Stomach (tissue), 9 donors: ENCODE results near the gene WDR17. TPM values are rescaled to one million over a fixed set of nuclear protein-coding genes. Genes with fewer than 3 reads are reported as not detected.
"Not testable (repeated sequence)": the region's sequence is repeated elsewhere in the genome, so short reads cannot be mapped to it uniquely, and the experiment has no call there.

Experiments used
- DNase-seq, 2 donors: peaks; one replicate each; pipeline versions ENCODE4 v3.0.0 to v3.0.0-alpha.2; 2013 to 2019
- H3K27ac ChIP-seq, 5 donors: fragments of 200-600 bp in 4 of 5; sonication (generic) in 4 of 5; one replicate each; pipeline ENCODE4 v1.5.1; 2013 to 2019; ENCODE audit warnings: mild to moderate bottlenecking in 1 of 5, moderate library complexity in 1 of 5
- H3K27me3 ChIP-seq, 3 donors: fragments of 200-600 bp; sonication (generic); one replicate each; pipeline ENCODE4 v1.5.1; 2017 to 2019; ENCODE audit warnings: mixed run types in 1 of 3
- H3K36me3 ChIP-seq, 4 donors: fragments of 200-600 bp; sonication (generic); 1 replicate in 3 of 4; 2 replicates in 1 of 4; pipeline ENCODE4 v1.5.1; 2016 to 2019
- H3K4me1 ChIP-seq, 4 donors: fragments of 200-600 bp; sonication (generic); one replicate each; pipeline ENCODE4 v1.5.1; 2016 to 2019
- H3K4me3 ChIP-seq, 4 donors: fragments of 200-600 bp; sonication (generic) in 3 of 4; one replicate each; pipeline ENCODE4 v1.5.1; 2016 to 2019; ENCODE audit warnings: mild to moderate bottlenecking in 1 of 4
- H3K9me3 ChIP-seq, 4 donors: fragments of 200-600 bp; sonication (generic); one replicate each; pipeline ENCODE4 v1.5.1; 2016 to 2019
- EP300 ChIP-seq: sonication (generic); formaldehyde crosslinking; IDR thresholded peaks from one replicate; pipeline ENCODE4 v1.6.1; 2017; ENCODE audit warnings: antibody characterized with exemption
- POLR2A ChIP-seq, 4 donors: fragments of 450-650 bp; IDR thresholded peaks; one replicate each; pipeline ENCODE4 v1.6.1; 2016; ENCODE audit warnings: antibody characterized with exemption in 4 of 4, control low read depth in 2 of 4, mild to moderate bottlenecking in 1 of 4, moderate library complexity in 1 of 4
- POLR2AphosphoS5 ChIP-seq, 3 donors: sonication (generic); formaldehyde crosslinking; IDR thresholded peaks; one replicate each; pipeline ENCODE4 v1.6.1; 2016; ENCODE audit warnings: antibody characterized with exemption in 3 of 3
- WGBS, 5 donors: extraction: QIAGEN DNeasy Blood & Tissue Kit in 3 of 5; methylation state at CpG; one replicate each; pipeline versions ENCODE4 v1.1.5 to v1.1.7; 2013 to 2018; 5-methylcytosine and 5-hydroxymethylcytosine counted together
- intact Hi-C: fragments of 100-400 bp; cut with DNase I; formaldehyde crosslinking; loops from one replicate; pipeline ENCODE4 v1.15.1; 2023; ENCODE audit warnings: low total_unique reads
- polyA plus RNA-seq, 3 donors: library from polyadenylated mRNA; stranded (reverse); fragments of 200-250 nt; gene quantifications; one replicate each; pipeline ENCODE4 v1.2.3, GENCODE V29; 2013
- total RNA-seq, 5 donors: library from RNA; depleted of rRNA; stranded (reverse); fragments of >200 nt; gene quantifications; one replicate each; pipeline versions ENCODE4 v1.1.0 to v1.2.3, GENCODE V29; 2014 to 2016
- TF ChIP-seq, protein P1 (sequence below), 7 experiments: fragments of 450-650 bp in 4 of 7; fragments of 200-600 bp in 3 of 7; sonication (generic) in 3 of 7; IDR thresholded peaks; one replicate each; pipeline ENCODE4 v1.5.1; 2016 to 2019; ENCODE audit warnings: antibody characterized with exemption in 7 of 7, control low read depth in 2 of 7, mild to moderate bottlenecking in 1 of 7
- donor health status: healthy with polysubstance abuse.
- donor health status: Bipolar disorder and iron deficiency.
- donor health status: healthy.

WDR17 gene
- total and polyA plus RNA-seq, 8 donors, result 0.31 to 6.6 (median 1.8) TPM; not detected in 1

DNA sequence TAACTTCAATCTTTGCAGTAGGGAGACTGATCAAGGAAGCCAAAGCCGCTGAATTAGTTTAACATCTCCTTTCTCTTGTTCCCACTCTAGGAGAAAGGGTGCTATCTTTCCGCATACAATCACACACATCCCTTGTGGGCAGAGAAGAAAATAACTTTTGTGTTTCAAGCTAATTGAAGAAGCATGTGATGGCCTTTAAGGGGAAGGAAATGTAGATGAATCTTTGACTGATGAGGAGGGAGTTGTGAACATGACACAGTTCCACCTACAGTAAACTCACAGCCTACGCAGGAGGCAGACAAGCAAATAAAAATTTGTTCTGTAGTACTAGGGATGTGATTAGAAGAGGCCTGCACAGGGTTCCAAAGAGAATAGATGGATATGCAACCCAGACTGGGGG lies 144.5 kb downstream of the WDR17 start:
- no peaks in the 10 kb centered on the region for H3K27me3 ChIP-seq
- WGBS, 5 donors, result 78 to 85% (median 80%) methylated on average over 3 of the region's 3 CpGs
- intact Hi-C loops, result no loop called here

DNA sequence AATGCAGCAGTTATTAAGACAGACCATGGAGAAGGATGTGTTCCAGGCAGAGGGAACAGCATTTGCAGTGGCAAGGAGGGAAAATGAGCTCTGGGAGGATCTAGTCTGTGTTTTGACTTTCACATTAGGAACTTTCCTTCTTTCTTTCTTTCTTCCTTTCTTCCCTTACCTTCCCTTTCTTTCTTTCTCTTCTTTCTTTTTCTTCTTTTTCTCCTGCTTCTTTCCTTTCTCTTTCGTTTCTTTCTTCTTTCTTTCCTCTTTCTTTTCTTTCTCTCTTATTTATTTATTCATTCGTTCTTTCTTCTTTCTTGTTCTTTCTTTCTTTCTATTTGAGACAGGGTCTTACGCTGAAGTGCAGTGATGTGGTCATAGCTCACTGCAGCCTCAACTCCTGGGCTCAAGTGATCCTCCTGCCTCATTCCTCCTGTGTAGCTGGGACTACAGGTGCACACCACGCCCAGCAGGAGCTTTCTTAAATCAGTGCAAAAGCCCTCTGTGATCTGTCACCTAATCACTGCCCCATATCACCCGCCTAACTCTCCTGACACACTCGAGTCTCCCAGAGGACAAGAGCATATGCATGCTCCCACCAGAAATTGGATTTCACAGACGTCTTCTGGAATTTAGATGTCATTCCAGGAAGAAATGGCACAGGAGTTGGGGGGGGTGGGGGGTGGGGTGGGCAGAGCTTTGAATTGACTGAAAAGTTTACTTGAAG lies 145.1 kb downstream of the WDR17 start:
- no peak for TF ChIP-seq POLR2A (IDR thresholded peaks at IDR 0.05)
- no peak for TF ChIP-seq POLR2AphosphoS5 (IDR thresholded peaks at IDR 0.05)
- no peak for TF ChIP-seq EP300
- Histone ChIP-seq H3K27me3 (no peaks in the 10 kb centered on the region), H3K4me1 (no peaks in the 10 kb centered on the region), H3K27ac (no peak overlapping the region), H3K9me3 (no peaks in the 10 kb centered on the region), H3K36me3 (no peaks in the 10 kb centered on the region), H3K4me3 (no peak overlapping the region)
- intact Hi-C loops, result no loop called here
- WGBS, 5 donors, result 66 to 80% (median 74%) methylated on average over 7 of the region's 7 CpGs
- DNase-seq, result no peak

More for the DNA sequence above, 144.5 kb downstream of the WDR17 start:
- Histone ChIP-seq H3K4me1 (no peaks in the 10 kb centered on the region), H3K27ac (no peak overlapping the region), H3K4me3 (no peak overlapping the region), H3K9me3 (no peaks in the 10 kb centered on the region), H3K36me3 (no peaks in the 10 kb centered on the region)
- DNase-seq, result no peak
- no peak for TF ChIP-seq EP300

DNA sequence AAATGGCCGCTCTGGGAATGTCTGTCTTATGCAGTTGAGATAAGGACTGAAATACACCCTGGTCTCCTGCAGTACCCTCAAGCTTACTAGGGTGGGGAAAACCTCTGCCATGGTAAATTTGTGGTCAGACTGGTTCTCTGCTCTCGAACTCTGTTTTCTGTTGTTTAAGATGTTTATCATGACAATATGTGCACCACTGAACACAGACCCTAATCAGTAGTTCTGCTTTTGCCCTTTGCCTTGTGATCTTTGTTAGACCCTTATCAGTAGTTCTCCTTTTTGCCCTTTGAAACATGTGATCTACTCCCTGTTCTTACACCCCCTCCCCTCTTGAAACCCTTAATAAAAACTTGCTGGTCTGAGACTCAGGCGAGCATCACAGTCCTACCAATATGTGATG lies 146.7 kb downstream of the WDR17 start:
- H3K27ac ChIP-seq, H3K36me3 ChIP-seq, H3K4me1 ChIP-seq, H3K27me3 ChIP-seq, H3K9me3 ChIP-seq, H3K4me3 ChIP-seq, intact Hi-C loops, DNase-seq: not testable (repeated sequence)
- 76 to 83% (median 77%) methylated on average over 3 of the region's 3 CpGs for WGBS, 5 donors

DNA sequence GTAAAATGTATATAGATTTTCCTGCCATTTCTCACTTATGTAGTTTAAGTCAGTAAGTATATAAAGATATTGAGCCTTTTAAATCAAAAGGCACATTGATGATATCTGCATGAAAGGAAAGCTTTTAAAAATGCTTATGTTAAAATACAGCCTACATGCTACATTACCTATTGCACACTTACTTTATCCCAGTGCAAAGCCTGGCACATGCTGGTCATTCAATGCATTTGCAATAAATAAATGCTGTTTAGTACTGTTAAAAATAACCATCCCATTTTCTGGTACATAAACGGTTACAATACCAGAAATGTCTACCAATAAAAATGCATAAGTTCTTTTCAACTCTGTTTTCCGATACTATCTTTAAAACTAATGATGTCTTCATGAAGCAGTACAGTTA lies 151.9 kb downstream of the WDR17 start:
- H3K4me3 ChIP-seq, result no peak overlapping the region
- no peaks in the 10 kb centered on the region for H3K36me3 ChIP-seq
- H3K9me3 ChIP-seq, result no peaks in the 10 kb centered on the region
- intact Hi-C loops, result no loop called here
- H3K27ac ChIP-seq, result no peak overlapping the region
- DNase-seq, result no peak
- 59 to 87% (median 63%) methylated on average over 2 of the region's 2 CpGs for WGBS, 5 donors
- no peaks in the 10 kb centered on the region for H3K27me3 ChIP-seq
- H3K4me1 ChIP-seq, result no peaks in the 10 kb centered on the region
- TF ChIP-seq EP300, result no peak
- TF ChIP-seq POLR2A (IDR thresholded peaks at IDR 0.05), result no peak
- no peak for TF ChIP-seq POLR2AphosphoS5 (IDR thresholded peaks at IDR 0.05)
- TF ChIP-seq, protein P1, sequence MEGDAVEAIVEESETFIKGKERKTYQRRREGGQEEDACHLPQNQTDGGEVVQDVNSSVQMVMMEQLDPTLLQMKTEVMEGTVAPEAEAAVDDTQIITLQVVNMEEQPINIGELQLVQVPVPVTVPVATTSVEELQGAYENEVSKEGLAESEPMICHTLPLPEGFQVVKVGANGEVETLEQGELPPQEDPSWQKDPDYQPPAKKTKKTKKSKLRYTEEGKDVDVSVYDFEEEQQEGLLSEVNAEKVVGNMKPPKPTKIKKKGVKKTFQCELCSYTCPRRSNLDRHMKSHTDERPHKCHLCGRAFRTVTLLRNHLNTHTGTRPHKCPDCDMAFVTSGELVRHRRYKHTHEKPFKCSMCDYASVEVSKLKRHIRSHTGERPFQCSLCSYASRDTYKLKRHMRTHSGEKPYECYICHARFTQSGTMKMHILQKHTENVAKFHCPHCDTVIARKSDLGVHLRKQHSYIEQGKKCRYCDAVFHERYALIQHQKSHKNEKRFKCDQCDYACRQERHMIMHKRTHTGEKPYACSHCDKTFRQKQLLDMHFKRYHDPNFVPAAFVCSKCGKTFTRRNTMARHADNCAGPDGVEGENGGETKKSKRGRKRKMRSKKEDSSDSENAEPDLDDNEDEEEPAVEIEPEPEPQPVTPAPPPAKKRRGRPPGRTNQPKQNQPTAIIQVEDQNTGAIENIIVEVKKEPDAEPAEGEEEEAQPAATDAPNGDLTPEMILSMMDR (IDR thresholded peaks at IDR 0.05), result no peak

DNA sequence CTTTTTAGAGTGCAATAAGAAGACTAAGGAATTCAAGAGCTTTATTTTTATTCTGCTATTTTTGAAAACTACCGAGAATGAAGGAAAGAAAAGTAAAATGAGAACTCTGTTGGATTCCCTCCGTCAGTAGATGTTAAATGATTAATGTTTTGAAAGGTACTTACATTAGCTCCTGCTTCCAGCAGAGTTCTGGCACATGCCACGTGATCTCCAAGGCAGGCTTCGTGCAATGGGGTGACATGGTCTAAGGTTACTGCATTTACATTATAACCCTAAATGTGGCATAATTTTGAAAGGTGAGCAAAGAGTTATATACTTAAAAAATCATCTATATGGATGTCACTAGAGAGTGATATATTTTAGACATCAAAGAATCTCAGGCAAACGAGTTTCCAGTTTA lies 156.5 kb downstream of the WDR17 start:
- DNase-seq, result no peak
- Histone ChIP-seq H3K4me1 (no peaks in the 10 kb centered on the region), H3K36me3 (no peaks in the 10 kb centered on the region), H3K27me3 (no peaks in the 10 kb centered on the region), H3K9me3 (no peaks in the 10 kb centered on the region), H3K4me3 (no peak overlapping the region), H3K27ac (no peak overlapping the region)
- TF ChIP-seq POLR2AphosphoS5 (IDR thresholded peaks at IDR 0.05) (no peak), POLR2A (IDR thresholded peaks at IDR 0.05) (no peak), EP300 (no peak)
- TF ChIP-seq, protein P1 (IDR thresholded peaks at IDR 0.05), result no peak
- intact Hi-C loops, result no loop called here
- 65 to 75% (median 72%) methylated on average over 5 of the region's 5 CpGs for WGBS, 5 donors

DNA sequence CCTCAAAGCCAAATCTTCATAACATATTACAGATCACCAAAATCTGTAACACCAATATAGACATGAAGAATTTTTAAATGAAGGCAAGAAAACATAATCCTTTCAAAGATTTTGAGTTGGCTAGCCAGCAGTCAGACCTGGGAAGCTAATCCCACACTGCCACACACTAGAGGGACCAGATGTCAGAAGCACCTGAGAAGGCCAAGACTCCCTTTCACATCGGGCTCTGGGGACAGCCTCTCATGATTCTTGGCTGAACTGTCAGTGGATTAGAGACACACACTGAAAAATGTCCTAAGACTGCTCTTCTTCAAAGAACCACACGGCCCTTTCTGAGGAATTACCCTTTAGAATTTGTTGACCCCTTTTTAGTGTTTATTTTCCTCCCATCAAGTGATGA lies 157.9 kb downstream of the WDR17 start:
- no peak overlapping the region for H3K4me3 ChIP-seq
- no peaks in the 10 kb centered on the region for H3K9me3 ChIP-seq
- intact Hi-C loops, result no loop called here
- TF ChIP-seq, protein P1 (IDR thresholded peaks at IDR 0.05), result no peak
- TF ChIP-seq EP300 (no peak), POLR2A (IDR thresholded peaks at IDR 0.05) (no peak), POLR2AphosphoS5 (IDR thresholded peaks at IDR 0.05) (no peak)
- no peaks in the 10 kb centered on the region for H3K27me3 ChIP-seq
- peaks cover 0 to 1% (median 0%) of the 10 kb centered on the region in 4 donors for H3K4me1 ChIP-seq
- no peaks in the 10 kb centered on the region for H3K36me3 ChIP-seq
- DNase-seq, result no peak
- no peak overlapping the region for H3K27ac ChIP-seq
- WGBS, 5 donors, result 77 to 89% (median 84%) methylated on average over 2 of the region's 2 CpGs
